OCI-LY1 (cell line): ENCODE measurements around the gene PPP1R1C.

Source experiments
- H2AFZ ChIP-seq: fragments of 200-600 bp; sonication (generic), shearing (Covaris generic); 2 replicates; pipeline ENCODE4 v1.6.0; 2014; ENCODE audit warnings: antibody characterized with exemption, mild to moderate bottlenecking, low read length
- H3F3A ChIP-seq: fragments of 200-600 bp; sonication (generic), shearing (Covaris generic); 2 replicates; pipeline ENCODE4 v1.6.0; 2014; ENCODE audit warnings: mild to moderate bottlenecking, antibody characterized with exemption, low read length, moderate library complexity; ENCODE audit not compliant: insufficient read depth
- H3K27ac ChIP-seq: fragments of 200-600 bp; sonication (generic); 2 replicates; pipeline ENCODE4 v1.5.1; 2014; ENCODE audit warnings: low read length, mixed run types, mild to moderate bottlenecking, low read depth; ENCODE audit not compliant: poor library complexity, severe bottlenecking
- H3K27me3 ChIP-seq: fragments of 200-600 bp; sonication (generic); 2 replicates; pipeline ENCODE4 v1.6.0; 2014; ENCODE audit warnings: antibody characterized with exemption, mild to moderate bottlenecking, low read length, moderate library complexity; ENCODE audit not compliant: insufficient read depth
- H3K36me3 ChIP-seq: fragments of 200-600 bp; sonication (generic); 2 replicates; pipeline ENCODE4 v1.6.1; 2014; ENCODE audit warnings: mild to moderate bottlenecking, antibody characterized with exemption, low read length, moderate library complexity, mixed read lengths; ENCODE audit not compliant: insufficient read depth
- H3K4me1 ChIP-seq: fragments of 200-600 bp; sonication (generic); 2 replicates; pipeline ENCODE4 v1.5.1; 2014; ENCODE audit warnings: mild to moderate bottlenecking, low read length, moderate library complexity; ENCODE audit not compliant: insufficient read depth, severe bottlenecking
- H3K4me2 ChIP-seq: fragments of 200-600 bp; sonication (generic), shearing (Covaris generic); 2 replicates; pipeline ENCODE4 v1.6.1; 2014; ENCODE audit warnings: low read length
- H3K4me3 ChIP-seq: fragments of 200-600 bp; sonication (generic); 2 replicates; pipeline ENCODE4 v1.5.1; 2014; ENCODE audit warnings: low read length, low read depth, mild to moderate bottlenecking, mixed read lengths; ENCODE audit not compliant: poor library complexity, severe bottlenecking
- H3K79me2 ChIP-seq: fragments of 200-600 bp; shearing (Covaris generic); 2 replicates; pipeline ENCODE4 v1.6.1; 2016; ENCODE audit warnings: mixed run types, low read length, mixed read lengths; ENCODE audit not compliant: insufficient read depth
- H3K9ac ChIP-seq: fragments of 200-600 bp; sonication (generic), shearing (Covaris generic); 2 replicates; pipeline ENCODE4 v1.6.1; 2014; ENCODE audit warnings: mild to moderate bottlenecking, low read length, mixed read lengths
- H3K9me2 ChIP-seq: fragments of 200-600 bp; sonication (generic), shearing (Covaris generic); 2 replicates; pipeline ENCODE4 v1.6.1; 2014; ENCODE audit warnings: low read depth, mild to moderate bottlenecking, low read length, mixed read lengths
- H3K9me3 ChIP-seq: fragments of 200-600 bp; shearing (Covaris generic); 2 replicates; pipeline ENCODE4 v1.6.1; 2014; ENCODE audit warnings: low read length, mixed read lengths
- H4K20me1 ChIP-seq: fragments of 200-600 bp; sonication (generic), shearing (Covaris generic); 2 replicates; pipeline ENCODE4 v1.6.0; 2016; ENCODE audit warnings: mild to moderate bottlenecking, low read length; ENCODE audit not compliant: insufficient read depth
- EZH2 ChIP-seq: fragments of 200-600 bp; sonication (generic), shearing (Covaris generic); IDR thresholded peaks from 2 replicates; pipeline ENCODE4 v1.8.0; 2017; ENCODE audit warnings: borderline replicate concordance, mixed run types, mild to moderate bottlenecking, antibody characterized with exemption, low read length, moderate library complexity, mixed read lengths
- TF ChIP-seq, protein P1 (sequence below): fragments of 200-600 bp; sonication (generic), shearing (Covaris generic); IDR thresholded peaks from 2 replicates; pipeline ENCODE4 v1.5.1; 2017; ENCODE audit warnings: mild to moderate bottlenecking, antibody characterized with exemption, low read length, moderate library complexity, mixed read lengths

Gene PPP1R1C

GRCh38 chr2:182055993-182056392, 70.3 kb downstream of the PPP1R1C start:
- H3K79me2 ChIP-seq, result no peaks in the 10 kb centered on the region
- no peak overlapping the region for H3K4me3 ChIP-seq
- TF ChIP-seq EZH2, result no peak
- TF ChIP-seq, protein P1, sequence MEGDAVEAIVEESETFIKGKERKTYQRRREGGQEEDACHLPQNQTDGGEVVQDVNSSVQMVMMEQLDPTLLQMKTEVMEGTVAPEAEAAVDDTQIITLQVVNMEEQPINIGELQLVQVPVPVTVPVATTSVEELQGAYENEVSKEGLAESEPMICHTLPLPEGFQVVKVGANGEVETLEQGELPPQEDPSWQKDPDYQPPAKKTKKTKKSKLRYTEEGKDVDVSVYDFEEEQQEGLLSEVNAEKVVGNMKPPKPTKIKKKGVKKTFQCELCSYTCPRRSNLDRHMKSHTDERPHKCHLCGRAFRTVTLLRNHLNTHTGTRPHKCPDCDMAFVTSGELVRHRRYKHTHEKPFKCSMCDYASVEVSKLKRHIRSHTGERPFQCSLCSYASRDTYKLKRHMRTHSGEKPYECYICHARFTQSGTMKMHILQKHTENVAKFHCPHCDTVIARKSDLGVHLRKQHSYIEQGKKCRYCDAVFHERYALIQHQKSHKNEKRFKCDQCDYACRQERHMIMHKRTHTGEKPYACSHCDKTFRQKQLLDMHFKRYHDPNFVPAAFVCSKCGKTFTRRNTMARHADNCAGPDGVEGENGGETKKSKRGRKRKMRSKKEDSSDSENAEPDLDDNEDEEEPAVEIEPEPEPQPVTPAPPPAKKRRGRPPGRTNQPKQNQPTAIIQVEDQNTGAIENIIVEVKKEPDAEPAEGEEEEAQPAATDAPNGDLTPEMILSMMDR, result no peak
- no peak overlapping the region for H2AFZ ChIP-seq
- H3K9ac ChIP-seq, result no peak overlapping the region
- no peak overlapping the region for H3K27ac ChIP-seq
- no peak overlapping the region for H3K4me2 ChIP-seq
- no peaks in the 10 kb centered on the region for H4K20me1 ChIP-seq
- no peaks in the 10 kb centered on the region for H3K36me3 ChIP-seq
- H3K9me3 ChIP-seq, result no peaks in the 10 kb centered on the region
- H3K4me1 ChIP-seq, result peaks cover 2% of the 10 kb centered on the region
- H3K9me2 ChIP-seq, result no peaks in the 10 kb centered on the region
- H3K27me3 ChIP-seq, result no peaks in the 10 kb centered on the region
- no peaks in the 10 kb centered on the region for H3F3A ChIP-seq

DNA sequence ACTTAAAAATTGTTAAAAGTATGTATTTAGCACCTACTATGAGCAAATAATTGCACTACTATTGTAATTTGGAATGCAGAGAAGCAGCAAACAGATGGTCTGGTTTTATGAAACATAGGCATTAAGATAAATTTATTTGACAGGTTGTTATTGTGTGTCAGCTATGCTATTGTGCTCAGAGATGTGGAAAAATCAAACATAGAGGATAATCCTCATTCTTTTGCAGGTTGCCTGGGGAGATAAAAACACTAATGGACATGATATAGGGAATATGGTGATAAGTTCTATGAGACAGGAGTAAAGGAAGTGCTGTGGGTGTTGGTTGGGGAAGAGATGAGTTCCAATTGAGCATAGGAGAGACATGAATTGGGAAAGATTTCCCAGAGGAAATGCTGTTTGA, 71.3 kb downstream of the PPP1R1C start:
- Histone ChIP-seq H3K79me2 (no peaks in the 10 kb centered on the region), H2AFZ (no peak overlapping the region), H3K9me3 (no peaks in the 10 kb centered on the region), H3F3A (no peaks in the 10 kb centered on the region), H3K4me2 (no peak overlapping the region), H3K36me3 (no peaks in the 10 kb centered on the region), H3K4me3 (no peak overlapping the region), H3K27me3 (no peaks in the 10 kb centered on the region), H3K9ac (no peak overlapping the region), H4K20me1 (no peaks in the 10 kb centered on the region), H3K27ac (no peak overlapping the region), H3K9me2 (no peaks in the 10 kb centered on the region), H3K4me1 (no peaks in the 10 kb centered on the region)
- TF ChIP-seq EZH2, result no peak

DNA sequence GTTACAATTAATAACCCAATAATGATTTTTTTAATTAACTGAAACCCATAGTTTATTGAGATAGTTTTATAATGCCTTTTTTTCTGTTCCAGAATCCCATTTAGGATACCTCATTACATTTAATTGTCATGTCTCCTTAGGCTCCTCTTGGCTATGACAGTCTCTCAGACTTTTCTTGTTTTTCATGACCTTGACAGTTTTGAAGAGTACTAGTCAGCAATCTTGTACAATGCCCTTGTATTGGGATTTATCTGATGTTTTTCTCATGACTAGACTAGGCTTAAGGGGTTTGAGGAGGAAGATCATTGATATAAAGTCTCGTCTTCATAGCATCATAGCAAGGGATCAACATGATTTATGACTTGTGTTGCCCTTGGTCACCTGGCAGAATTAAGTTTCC, 72.4 kb downstream of the PPP1R1C start:
- Histone ChIP-seq H3K36me3 (no peaks in the 10 kb centered on the region), H3K4me2 (no peak overlapping the region), H4K20me1 (no peaks in the 10 kb centered on the region), H3K4me1 (no peaks in the 10 kb centered on the region), H3K27ac (no peak overlapping the region), H3K27me3 (no peaks in the 10 kb centered on the region), H3K9ac (no peak overlapping the region), H3K9me3 (no peaks in the 10 kb centered on the region), H3K79me2 (no peaks in the 10 kb centered on the region), H3K9me2 (no peaks in the 10 kb centered on the region), H2AFZ (no peak overlapping the region), H3F3A (no peaks in the 10 kb centered on the region), H3K4me3 (no peak overlapping the region)
- TF ChIP-seq, protein P1, result no peak
- no peak for TF ChIP-seq EZH2

DNA sequence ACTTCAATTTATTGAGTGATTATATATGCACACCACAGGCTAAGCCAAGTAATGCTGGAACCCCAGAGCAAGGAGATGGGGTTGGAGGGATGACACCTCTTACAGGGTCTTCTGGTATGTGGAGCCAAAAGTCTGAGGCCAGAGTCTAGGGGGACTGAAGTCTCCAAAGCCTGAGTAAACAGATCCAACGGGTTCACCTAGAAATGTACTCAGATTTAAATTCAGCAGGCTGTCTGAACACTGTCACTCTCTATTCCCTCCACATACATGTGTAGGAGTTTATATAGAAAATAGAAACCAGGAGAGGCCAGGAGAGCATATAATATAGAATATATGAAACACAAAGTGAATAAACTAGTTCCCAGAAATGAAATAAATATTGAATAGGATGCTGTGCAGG, 76.1 kb downstream of the PPP1R1C start:
- no peak overlapping the region for H3K9ac ChIP-seq
- H3F3A ChIP-seq, result no peaks in the 10 kb centered on the region
- peaks cover 10% of the 10 kb centered on the region for H3K4me1 ChIP-seq
- H4K20me1 ChIP-seq, result no peaks in the 10 kb centered on the region
- no peaks in the 10 kb centered on the region for H3K36me3 ChIP-seq
- H3K27ac ChIP-seq, result no peak overlapping the region
- no peaks in the 10 kb centered on the region for H3K79me2 ChIP-seq
- H2AFZ ChIP-seq, result no peak overlapping the region
- H3K4me2 ChIP-seq, result no peak overlapping the region
- H3K27me3 ChIP-seq, result no peaks in the 10 kb centered on the region
- TF ChIP-seq, protein P1, result no peak
- TF ChIP-seq EZH2, result no peak
- H3K9me3 ChIP-seq, result no peaks in the 10 kb centered on the region
- no peaks in the 10 kb centered on the region for H3K9me2 ChIP-seq
- H3K4me3 ChIP-seq, result no peak overlapping the region
